Liver (tissue), 9 donors: ENCODE results near the gene ANKS1A. TPM values are rescaled to one million over a fixed set of nuclear protein-coding genes. Genes with fewer than 3 reads are reported as not detected.

ENCODE experiments used
- DNase-seq: peaks from one replicate; pipeline ENCODE4 v3.0.0-alpha.2; 2017; ENCODE audit warnings: low spot score
- H3K27ac ChIP-seq, 2 donors: one replicate each; pipeline ENCODE4 v1.7.0; 2013; ENCODE audit warnings: inconsistent platforms in 2 of 2, low read length in 2 of 2, control low read depth in 1 of 2, low read depth in 1 of 2, mild to moderate bottlenecking in 1 of 2
- H3K27me3 ChIP-seq, 4 donors: one replicate each; pipeline versions ENCODE4 v1.6.1 to v1.7.0; 2013; ENCODE audit warnings: low read length in 3 of 4, inconsistent platforms in 1 of 4, mild to moderate bottlenecking in 1 of 4, moderate library complexity in 1 of 4; ENCODE audit not compliant: control insufficient read depth in 4 of 4, insufficient read depth in 4 of 4
- H3K36me3 ChIP-seq, 4 donors: one replicate each; pipeline versions ENCODE4 v1.6.1 to v1.7.0; 2013; ENCODE audit warnings: low read length in 3 of 4, mild to moderate bottlenecking in 3 of 4, low read depth in 1 of 4, moderate library complexity in 1 of 4; ENCODE audit not compliant: control insufficient read depth in 4 of 4, insufficient read depth in 3 of 4
- H3K4me1 ChIP-seq, 4 donors: one replicate each; pipeline versions ENCODE4 v1.6.1 to v1.7.0; 2013; ENCODE audit warnings: low read length in 3 of 4, mild to moderate bottlenecking in 3 of 4, moderate library complexity in 1 of 4; ENCODE audit not compliant: control insufficient read depth in 4 of 4, insufficient read depth in 4 of 4
- H3K4me3 ChIP-seq, 3 donors: one replicate each; pipeline versions ENCODE4 v1.6.1 to v1.7.0; 2013; ENCODE audit warnings: low read length in 3 of 3, control low read depth in 1 of 3, low read depth in 1 of 3, mild to moderate bottlenecking in 1 of 3
- H3K9ac ChIP-seq, 2 donors: one replicate each; pipeline ENCODE4 v1.7.0; 2013; ENCODE audit warnings: low read length in 2 of 2, mild to moderate bottlenecking in 2 of 2, moderate library complexity in 2 of 2, control low read depth in 1 of 2, low read depth in 1 of 2
- H3K9me3 ChIP-seq, 4 donors: one replicate each; pipeline versions ENCODE4 v1.6.1 to v1.7.0; 2013; ENCODE audit warnings: low read length in 3 of 4; ENCODE audit not compliant: control insufficient read depth in 4 of 4
- ATF3 ChIP-seq: IDR thresholded peaks from 2 replicates; pipeline ENCODE4 v1.6.1; 2016; ENCODE audit warnings: antibody characterized with exemption
- CTCF ChIP-seq: fragments of 150-350 bp; IDR thresholded peaks from 2 replicates; pipeline ENCODE4 v1.5.1; 2017; ENCODE audit warnings: improper control_type of control experiment, low read depth, low read length; ENCODE audit not compliant: missing input control
- EGR1 ChIP-seq, 2 donors: IDR thresholded peaks; 2 replicates each; pipeline ENCODE4 v1.6.1; 2016 to 2018; ENCODE audit warnings: antibody characterized with exemption in 2 of 2, low read depth in 2 of 2
- FOXA1 ChIP-seq: IDR thresholded peaks from 2 replicates; pipeline ENCODE4 v1.6.1; 2016; ENCODE audit warnings: antibody characterized with exemption
- FOXA2 ChIP-seq: IDR thresholded peaks from 2 replicates; pipeline ENCODE4 v1.6.1; 2016; ENCODE audit warnings: antibody characterized with exemption
- GABPA ChIP-seq, 2 donors: IDR thresholded peaks in 1 of 2; conservative IDR thresholded peaks in 1 of 2; 2 replicates each; pipeline ENCODE4 v1.6.1; 2016; ENCODE audit warnings: antibody characterized with exemption in 2 of 2, mild to moderate bottlenecking in 1 of 2, moderate library complexity in 1 of 2
- HNF4A ChIP-seq, 2 donors: conservative IDR thresholded peaks; 2 replicates each; pipeline ENCODE4 v1.6.1; 2016; ENCODE audit warnings: antibody characterized with exemption in 2 of 2, mild to moderate bottlenecking in 2 of 2
- HNF4G ChIP-seq: IDR thresholded peaks from 2 replicates; pipeline ENCODE4 v1.6.1; 2016; ENCODE audit warnings: antibody characterized with exemption
- JUND ChIP-seq, 2 donors: IDR thresholded peaks; 2 replicates each; pipeline ENCODE4 v1.6.1; 2016; ENCODE audit warnings: antibody characterized with exemption in 2 of 2
- MAX ChIP-seq: IDR thresholded peaks from 2 replicates; pipeline ENCODE4 v1.6.1; 2016; ENCODE audit warnings: antibody characterized with exemption
- NR2F2 ChIP-seq: IDR thresholded peaks from 2 replicates; pipeline ENCODE4 v1.6.1; 2016; ENCODE audit warnings: antibody characterized with exemption
- RAD21 ChIP-seq, 2 donors: IDR thresholded peaks; 2 replicates each; pipeline ENCODE4 v1.6.1; 2016; ENCODE audit warnings: antibody characterized with exemption in 2 of 2, mild to moderate bottlenecking in 2 of 2
- REST ChIP-seq: IDR thresholded peaks from 2 replicates; pipeline ENCODE4 v1.6.1; 2016; ENCODE audit warnings: antibody characterized with exemption, mild to moderate bottlenecking
- RXRA ChIP-seq, 2 donors: IDR thresholded peaks; 2 replicates each; pipeline ENCODE4 v1.6.1; 2017 to 2018; ENCODE audit warnings: antibody characterized with exemption in 2 of 2, mild to moderate bottlenecking in 1 of 2
- SP1 ChIP-seq: IDR thresholded peaks from 2 replicates; pipeline ENCODE4 v1.6.1; 2018; ENCODE audit warnings: antibody characterized with exemption, mild to moderate bottlenecking
- TAF1 ChIP-seq: conservative IDR thresholded peaks from 2 replicates; pipeline ENCODE4 v1.6.1; 2016; ENCODE audit warnings: antibody characterized with exemption, mild to moderate bottlenecking
- YY1 ChIP-seq: IDR thresholded peaks from 2 replicates; pipeline ENCODE4 v1.6.1; 2016; ENCODE audit warnings: antibody characterized with exemption, mild to moderate bottlenecking
- WGBS: extraction: QIAGEN DNeasy Blood & Tissue Kit; methylation state at CpG from one replicate; pipeline ENCODE4 v1.1.7; 2013; 5-methylcytosine and 5-hydroxymethylcytosine counted together
- polyA plus RNA-seq, 2 donors: library from polyadenylated mRNA; stranded (reverse) in 1 of 2; unstranded in 1 of 2; fragments of 200-250 nt in 1 of 2; fragments of >200 nt in 1 of 2; fragmentation: Nextera tagmentation in 1 of 2; extraction: Ambion mirVana in 1 of 2; gene quantifications; one replicate each; pipeline versions ENCODE4 v1.2.1 to v1.2.3, GENCODE V29; 2013 to 2015
- total RNA-seq, 2 donors: library from RNA; depleted of rRNA; stranded (reverse); fragments of >200 nt; gene quantifications; one replicate each; pipeline ENCODE4 v1.2.3, GENCODE V29; 2014
- TF ChIP-seq, protein P1 (sequence below): IDR thresholded peaks from 2 replicates; pipeline ENCODE4 v1.6.1; 2016; ENCODE audit warnings: antibody characterized with exemption
- donor health status: healthy.
- donor health status: healthy.
- donor health status: healthy.
- donor health status: healthy.
- donor health status: healthy.

Gene ANKS1A
- total and polyA plus RNA-seq, 4 donors = 4.3 to 18.7 (median 6.7) TPM

DNA sequence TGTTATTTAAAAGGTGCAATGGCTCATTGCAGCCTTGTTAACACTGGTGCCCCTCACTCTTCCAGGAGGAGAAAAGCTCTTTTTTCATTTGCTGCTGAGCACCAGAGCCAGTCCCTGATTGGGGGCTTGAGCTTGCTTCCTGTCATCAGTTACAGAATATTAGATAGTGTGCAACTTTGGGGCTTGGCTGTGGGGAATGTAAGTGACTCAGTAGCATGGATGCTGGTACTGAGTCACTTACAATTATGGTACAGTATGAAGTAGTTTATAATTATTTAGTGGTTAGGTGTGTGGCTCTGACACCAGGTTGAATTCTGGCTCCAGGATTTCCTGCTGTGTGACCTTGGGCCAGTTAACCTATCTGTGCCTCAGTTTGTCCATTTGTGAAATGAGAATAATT is 37.6 kb downstream of the ANKS1A start (continued):
- no peak for TF ChIP-seq MAX
- TF ChIP-seq, protein P1, sequence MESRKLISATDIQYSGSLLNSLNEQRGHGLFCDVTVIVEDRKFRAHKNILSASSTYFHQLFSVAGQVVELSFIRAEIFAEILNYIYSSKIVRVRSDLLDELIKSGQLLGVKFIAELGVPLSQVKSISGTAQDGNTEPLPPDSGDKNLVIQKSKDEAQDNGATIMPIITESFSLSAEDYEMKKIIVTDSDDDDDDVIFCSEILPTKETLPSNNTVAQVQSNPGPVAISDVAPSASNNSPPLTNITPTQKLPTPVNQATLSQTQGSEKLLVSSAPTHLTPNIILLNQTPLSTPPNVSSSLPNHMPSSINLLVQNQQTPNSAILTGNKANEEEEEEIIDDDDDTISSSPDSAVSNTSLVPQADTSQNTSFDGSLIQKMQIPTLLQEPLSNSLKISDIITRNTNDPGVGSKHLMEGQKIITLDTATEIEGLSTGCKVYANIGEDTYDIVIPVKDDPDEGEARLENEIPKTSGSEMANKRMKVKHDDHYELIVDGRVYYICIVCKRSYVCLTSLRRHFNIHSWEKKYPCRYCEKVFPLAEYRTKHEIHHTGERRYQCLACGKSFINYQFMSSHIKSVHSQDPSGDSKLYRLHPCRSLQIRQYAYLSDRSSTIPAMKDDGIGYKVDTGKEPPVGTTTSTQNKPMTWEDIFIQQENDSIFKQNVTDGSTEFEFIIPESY = no peak
- TF ChIP-seq NR2F2 = no peak
- no peak for TF ChIP-seq TAF1
- no peak for TF ChIP-seq HNF4G
- no peak for TF ChIP-seq EGR1 (IDR thresholded peaks at IDR 0.05; ENCODE audit: low read depth in 2 of 2)
- no peak for TF ChIP-seq YY1

DNA sequence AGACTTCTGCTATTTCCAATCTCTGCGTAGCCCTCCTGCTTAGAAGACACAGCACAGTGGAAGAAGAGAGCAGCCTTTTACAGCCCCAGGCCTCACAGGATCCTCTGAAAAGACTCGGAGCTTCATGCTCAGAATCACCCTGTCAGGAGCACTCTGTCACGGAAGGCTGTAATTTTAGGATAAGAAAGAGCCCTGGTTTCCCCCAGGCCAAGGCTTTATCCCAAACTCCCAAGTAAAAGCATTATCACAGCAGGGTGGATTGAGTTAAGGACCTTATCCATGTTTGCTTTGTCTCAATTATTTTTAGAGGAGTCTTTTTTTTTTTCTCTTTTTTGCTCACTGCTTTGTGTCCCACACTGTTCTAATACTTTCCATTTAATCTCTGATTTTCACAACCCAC is 39.2 kb downstream of the ANKS1A start:
- H3K36me3 ChIP-seq = no peaks in the 10 kb centered on the region
- no peak for TF ChIP-seq JUND (IDR thresholded peaks at IDR 0.05)
- TF ChIP-seq, protein P1 = no peak
- TF ChIP-seq REST = no peak
- no peak for TF ChIP-seq MAX
- no peak for TF ChIP-seq FOXA1
- TF ChIP-seq SP1 = no peak
- no peak for TF ChIP-seq RXRA (IDR thresholded peaks at IDR 0.05)
- TF ChIP-seq YY1 = no peak
- TF ChIP-seq HNF4G = no peak
- no peak for TF ChIP-seq TAF1
- TF ChIP-seq RAD21 (IDR thresholded peaks at IDR 0.05) = no peak
- TF ChIP-seq FOXA2 = no peak
- TF ChIP-seq NR2F2 = no peak
- TF ChIP-seq HNF4A (conservative IDR thresholded peaks at IDR 0.05) = no peak
- no peak for TF ChIP-seq CTCF
- no peak for TF ChIP-seq EGR1 (IDR thresholded peaks at IDR 0.05; ENCODE audit: low read depth in 2 of 2)
- no peak for TF ChIP-seq ATF3
- no peak for TF ChIP-seq GABPA (IDR thresholded peaks at IDR 0.05 in 1 of 2, conservative IDR thresholded peaks at IDR 0.05 in 1 of 2)

More for the DNA sequence above, 39.2 kb downstream of the ANKS1A start:
- Histone ChIP-seq H3K4me3 (no peak overlapping the region), H3K27me3 (no peaks in the 10 kb centered on the region), H3K9me3 (no peaks in the 10 kb centered on the region), H3K4me1 (peaks cover 0 to 2% (median 0%) of the 10 kb centered on the region in 4 donors), H3K9ac (no peak overlapping the region), H3K27ac (no peak overlapping the region)
- WGBS = 82% methylated on average over 3 of the region's 3 CpGs
- no peak for DNase-seq
